Natural killer cell treated with Interleukin-12 subunit alpha and Interleukin-12 subunit beta and Interleukin-15 and Interleukin-18, amount 100 ng/mL, for 72 hours (primary cell): ENCODE results near the gene CALN1. TPM values are rescaled to one million over a fixed set of nuclear protein-coding genes. Genes with fewer than 3 reads are reported as not detected.
A peak's percentile ranks its signal among the peaks of the same experiment; 100 is the strongest.
"Not testable (repeated sequence)": the region's sequence is repeated elsewhere in the genome, so short reads cannot be mapped to it uniquely, and the experiment has no call there.

Experiments
- ATAC-seq, 2 donors: fragments of 150-1000 bp; cut with Tn5 transposase in 1 of 2; sonication (Bioruptor Pico), chemical (Tn5 transposase) in 1 of 2; 2 replicates each; pipeline ENCODE4 v1.10.0; 2021
- DNase-seq: peaks from one replicate; pipeline ENCODE4 v3.0.0; 2022; ENCODE audit warnings: low spot score
- H3K27ac Mint-ChIP-seq, 2 donors: 1 replicate in 1 of 2; 2 replicates in 1 of 2; pipeline ENCODE4 v1.8.0; 2022; ENCODE audit warnings: mixed read lengths in 2 of 2, mild to moderate bottlenecking in 1 of 2, moderate library complexity in 1 of 2
- H3K27me3 Mint-ChIP-seq, 2 donors: 1 replicate in 1 of 2; 2 replicates in 1 of 2; pipeline ENCODE4 v1.8.0; 2022; ENCODE audit warnings: mixed read lengths in 2 of 2
- H3K36me3 Mint-ChIP-seq: one replicate; pipeline ENCODE4 v1.8.0; 2022; ENCODE audit warnings: mixed read lengths
- H3K4me1 Mint-ChIP-seq, 2 donors: 1 replicate in 1 of 2; 2 replicates in 1 of 2; pipeline ENCODE4 v1.8.0; 2022; ENCODE audit warnings: low read depth in 2 of 2, mixed read lengths in 2 of 2, mild to moderate bottlenecking in 1 of 2
- H3K4me3 Mint-ChIP-seq: one replicate; pipeline ENCODE4 v1.8.0; 2022; ENCODE audit warnings: mixed read lengths
- H3K9me3 Mint-ChIP-seq: 2 replicates; pipeline ENCODE4 v1.8.0; 2022; ENCODE audit warnings: mixed read lengths
- total RNA-seq, 2 donors: library from RNA; stranded (reverse); gene quantifications; one replicate each; pipeline ENCODE4 v1.2.3, GENCODE V29; 2022

Gene CALN1
- total RNA-seq = not detected

- H3K36me3 Mint-ChIP-seq, H3K4me3 Mint-ChIP-seq, H3K27me3 Mint-ChIP-seq, DNase-seq, H3K9me3 Mint-ChIP-seq, H3K4me1 Mint-ChIP-seq, ATAC-seq, H3K27ac Mint-ChIP-seq: not testable (repeated sequence)
These were observed at the start of gene CALN1 for GRCh38 chr7:72412121-72412618. Gene CALN1 (minus strand): TSS chr7:72412338.

- Mint-ChIP-seq H3K4me1 (no peaks in the 10 kb centered on the region), H3K9me3 (no peaks in the 10 kb centered on the region), H3K36me3 (no peaks in the 10 kb centered on the region)
These were observed 41.3 kb upstream of the CALN1 start for GRCh38 chr7:72453471-72453870.

GRCh38 chr7:72447465-72448204, 35.5 kb upstream of the CALN1 start:
- no peak for DNase-seq
- H3K27me3 Mint-ChIP-seq = peaks cover 12 to 24% of the 10 kb centered on the region in 2 donors
- H3K9me3 Mint-ChIP-seq = no peaks in the 10 kb centered on the region
- no peak overlapping the region for H3K4me3 Mint-ChIP-seq
- no peaks in the 10 kb centered on the region for H3K4me1 Mint-ChIP-seq
- ATAC-seq = peak; percentile 39 to 40
- H3K27ac Mint-ChIP-seq = no peak overlapping the region
- H3K36me3 Mint-ChIP-seq = no peaks in the 10 kb centered on the region

More at GRCh38 chr7:72453471-72453870, 41.3 kb upstream of the CALN1 start:
- DNase-seq = no peak
- no peak overlapping the region for H3K27ac Mint-ChIP-seq
- H3K4me3 Mint-ChIP-seq = no peak overlapping the region
- no peak for ATAC-seq
- H3K27me3 Mint-ChIP-seq = no peaks in the 10 kb centered on the region

GRCh38 chr7:72446591-72447462, 34.7 kb upstream of the CALN1 start:
- Mint-ChIP-seq H3K36me3 (no peaks in the 10 kb centered on the region), H3K27me3 (peaks cover 16 to 24% of the 10 kb centered on the region in 2 donors), H3K27ac (no peak overlapping the region), H3K9me3 (no peaks in the 10 kb centered on the region), H3K4me1 (no peaks in the 10 kb centered on the region), H3K4me3 (no peak overlapping the region)
- DNase-seq (no peak), ATAC-seq (no peak)

- DNase-seq (no peak), ATAC-seq (no peak)
- Mint-ChIP-seq H3K36me3 (no peaks in the 10 kb centered on the region), H3K4me1 (no peaks in the 10 kb centered on the region), H3K27ac (no peak overlapping the region), H3K4me3 (no peak overlapping the region), H3K27me3 (peaks cover 20 to 24% of the 10 kb centered on the region in 2 donors), H3K9me3 (no peaks in the 10 kb centered on the region)
These were observed 34.0 kb upstream of the CALN1 start for GRCh38 chr7:72446131-72446530.

- H3K9me3 Mint-ChIP-seq = no peaks in the 10 kb centered on the region
- no peaks in the 10 kb centered on the region for H3K36me3 Mint-ChIP-seq
- H3K4me1 Mint-ChIP-seq = no peaks in the 10 kb centered on the region
- no peak overlapping the region for H3K27ac Mint-ChIP-seq
- peaks cover 25 to 26% of the 10 kb centered on the region in 2 donors for H3K27me3 Mint-ChIP-seq
- ATAC-seq (no peak), DNase-seq (no peak)
- no peak overlapping the region for H3K4me3 Mint-ChIP-seq
These were observed 33.4 kb upstream of the CALN1 start for GRCh38 chr7:72445580-72445979.

GRCh38 chr7:72445075-72445474, 32.9 kb upstream of the CALN1 start:
- H3K27me3 Mint-ChIP-seq = peaks cover 25 to 26% of the 10 kb centered on the region in 2 donors
- H3K9me3 Mint-ChIP-seq = no peaks in the 10 kb centered on the region
- DNase-seq (no peak), ATAC-seq (no peak)
- no peaks in the 10 kb centered on the region for H3K4me1 Mint-ChIP-seq
- no peak overlapping the region for H3K4me3 Mint-ChIP-seq
- H3K27ac Mint-ChIP-seq = no peak overlapping the region
- no peaks in the 10 kb centered on the region for H3K36me3 Mint-ChIP-seq

- ATAC-seq (no peak), DNase-seq (no peak)
- H3K4me3 Mint-ChIP-seq = no peak overlapping the region
- H3K27ac Mint-ChIP-seq = no peak overlapping the region
- no peaks in the 10 kb centered on the region for H3K9me3 Mint-ChIP-seq
- peaks cover 25 to 26% of the 10 kb centered on the region in 2 donors for H3K27me3 Mint-ChIP-seq
- H3K36me3 Mint-ChIP-seq = no peaks in the 10 kb centered on the region
- no peaks in the 10 kb centered on the region for H3K4me1 Mint-ChIP-seq
These were observed 32.1 kb upstream of the CALN1 start for GRCh38 chr7:72444026-72444776.

- no peaks in the 10 kb centered on the region for H3K4me1 Mint-ChIP-seq
- ATAC-seq = no peak
These were observed 29.7 kb upstream of the CALN1 start for GRCh38 chr7:72441791-72442190.

GRCh38 chr7:72438491-72438890, 26.4 kb upstream of the CALN1 start:
- Mint-ChIP-seq H3K36me3 (no peaks in the 10 kb centered on the region), H3K9me3 (no peaks in the 10 kb centered on the region), H3K27ac (no peak overlapping the region), H3K4me3 (no peak overlapping the region), H3K27me3 (peaks cover 8 to 20% of the 10 kb centered on the region in 2 donors), H3K4me1 (no peaks in the 10 kb centered on the region)
- no peak for DNase-seq
- ATAC-seq = no peak

More at GRCh38 chr7:72441791-72442190, 29.7 kb upstream of the CALN1 start:
- no peak overlapping the region for H3K27ac Mint-ChIP-seq
- H3K9me3 Mint-ChIP-seq = no peaks in the 10 kb centered on the region
- no peak overlapping the region for H3K4me3 Mint-ChIP-seq
- DNase-seq = no peak
- peaks cover 26 to 29% of the 10 kb centered on the region in 2 donors for H3K27me3 Mint-ChIP-seq
- H3K36me3 Mint-ChIP-seq = no peaks in the 10 kb centered on the region

GRCh38 chr7:72437610-72438009, 25.5 kb upstream of the CALN1 start:
- DNase-seq (no peak), ATAC-seq (no peak)
- Mint-ChIP-seq H3K36me3 (no peaks in the 10 kb centered on the region), H3K4me3 (no peak overlapping the region), H3K9me3 (no peaks in the 10 kb centered on the region), H3K27ac (no peak overlapping the region), H3K4me1 (no peaks in the 10 kb centered on the region), H3K27me3 (peaks cover 2 to 20% of the 10 kb centered on the region in 2 donors)

- no peak for DNase-seq
- Mint-ChIP-seq H3K36me3 (no peaks in the 10 kb centered on the region), H3K4me1 (no peaks in the 10 kb centered on the region), H3K27me3 (peaks cover 2 to 19% of the 10 kb centered on the region in 2 donors), H3K27ac (no peak overlapping the region), H3K4me3 (no peak overlapping the region), H3K9me3 (no peaks in the 10 kb centered on the region)
- ATAC-seq = no peak
These were observed 25.0 kb upstream of the CALN1 start for GRCh38 chr7:72437061-72437585.

- no peak for DNase-seq
- Mint-ChIP-seq H3K4me3 (no peak overlapping the region), H3K4me1 (no peaks in the 10 kb centered on the region), H3K36me3 (no peaks in the 10 kb centered on the region), H3K27me3 (peaks cover 2 to 11% of the 10 kb centered on the region in 2 donors), H3K9me3 (no peaks in the 10 kb centered on the region), H3K27ac (no peak overlapping the region)
- ATAC-seq = no peak
These were observed 23.9 kb upstream of the CALN1 start for GRCh38 chr7:72435925-72436480.
